BLaER1 (cell line): ENCODE results near the gene SAG.

ENCODE experiments used
- H3K27ac ChIP-seq: shearing (Covaris generic); formaldehyde crosslinking; 2 replicates; pipeline ENCODE4 v1.8.1; 2022
- H3K27me3 ChIP-seq: shearing (Covaris generic); formaldehyde crosslinking; 2 replicates; pipeline ENCODE4 v1.8.1; 2022
- H3K36me3 ChIP-seq: shearing (Covaris generic); formaldehyde crosslinking; 2 replicates; pipeline ENCODE4 v1.8.1; 2022
- H3K4me1 ChIP-seq: shearing (Covaris generic); formaldehyde crosslinking; 2 replicates; pipeline ENCODE4 v1.8.1; 2022
- H3K4me2 ChIP-seq: shearing (Covaris generic); formaldehyde crosslinking; 2 replicates; pipeline ENCODE4 v1.8.1; 2022
- H3K4me3 ChIP-seq: shearing (Covaris generic); formaldehyde crosslinking; 2 replicates; pipeline ENCODE4 v1.8.1; 2022
- H3K9ac ChIP-seq: shearing (Covaris generic); formaldehyde crosslinking; 2 replicates; pipeline ENCODE4 v1.8.1; 2022
- H3K9me3 ChIP-seq: shearing (Covaris generic); formaldehyde crosslinking; 2 replicates; pipeline ENCODE4 v1.8.1; 2022
- H4K20me1 ChIP-seq: shearing (Covaris generic); formaldehyde crosslinking; 2 replicates; pipeline ENCODE4 v1.8.1; 2022
- Cebpa-rat ChIP-seq: shearing (Covaris generic); IDR thresholded peaks from 2 replicates; pipeline ENCODE4 v1.8.1; 2022

SAG gene

GRCh38 chr2:233307565-233307964 is at the start of gene SAG:
Gene SAG, plus strand, starts transcription at chr2:233307816. Its CDS starts 1,374 bp downstream, at chr2:233309190.
- Histone ChIP-seq H3K9me3 (0 out of 2 replicates have a peak, but pooled peaks cover 4% of the 10 kb centered on the region), H3K27me3 (no peaks in the 10 kb centered on the region), H3K4me2 (no peak within 1 kb of the TSS), H3K9ac (no peak within 1 kb of the TSS), H3K36me3 (no peaks in the 10 kb centered on the region), H3K4me3 (no peak within 1 kb of the TSS), H3K27ac (no peak within 1 kb of the TSS), H3K4me1 (peaks cover 26% of the 10 kb centered on the region), H4K20me1 (no peaks in the 10 kb centered on the region)
- no peak for TF ChIP-seq Cebpa-rat

- TF ChIP-seq Cebpa-rat: no peak
- Histone ChIP-seq H3K4me1 (peaks cover 6% of the 10 kb centered on the region), H3K4me3 (no peak overlapping the region), H3K27ac (no peak overlapping the region), H3K27me3 (no peaks in the 10 kb centered on the region), H3K36me3 (peaks cover 99% of the 10 kb centered on the region), H3K4me2 (no peak overlapping the region), H3K9ac (no peak overlapping the region), H4K20me1 (peaks cover 79% of the 10 kb centered on the region), H3K9me3 (no peaks in the 10 kb centered on the region)
Measured at GRCh38 chr2:233258211-233258610, 49.4 kb upstream of the SAG start.

- Histone ChIP-seq H3K27me3 (no peaks in the 10 kb centered on the region), H3K4me1 (no peaks in the 10 kb centered on the region), H3K27ac (no peak overlapping the region), H3K9ac (no peak overlapping the region), H4K20me1 (peaks cover 64% of the 10 kb centered on the region), H3K9me3 (no peaks in the 10 kb centered on the region), H3K4me3 (no peak overlapping the region), H3K4me2 (no peak overlapping the region), H3K36me3 (peaks cover 99% of the 10 kb centered on the region)
- TF ChIP-seq Cebpa-rat: no peak
Measured at GRCh38 chr2:233259730-233260129, 47.9 kb upstream of the SAG start.

- Histone ChIP-seq H3K36me3 (peaks cover 99% of the 10 kb centered on the region), H3K27me3 (no peaks in the 10 kb centered on the region), H3K4me2 (no peak overlapping the region), H4K20me1 (peaks cover 55% of the 10 kb centered on the region), H3K27ac (no peak overlapping the region), H3K9ac (no peak overlapping the region), H3K4me3 (no peak overlapping the region), H3K9me3 (no peaks in the 10 kb centered on the region), H3K4me1 (peaks cover 4% of the 10 kb centered on the region; the same call in 1 of the 2 replicates)
- TF ChIP-seq Cebpa-rat: no peak
Measured at GRCh38 chr2:233260661-233261060, 47.0 kb upstream of the SAG start.

- TF ChIP-seq Cebpa-rat: no peak
- Histone ChIP-seq H3K27me3 (no peaks in the 10 kb centered on the region), H3K9ac (no peak overlapping the region), H3K27ac (no peak overlapping the region), H3K9me3 (no peaks in the 10 kb centered on the region), H3K4me1 (peaks cover 6% of the 10 kb centered on the region; the same call in 1 of the 2 replicates), H4K20me1 (peaks cover 44% of the 10 kb centered on the region), H3K36me3 (peaks cover 99% of the 10 kb centered on the region), H3K4me2 (no peak overlapping the region), H3K4me3 (no peak overlapping the region)
Measured at GRCh38 chr2:233261819-233262555, 45.6 kb upstream of the SAG start.

GRCh38 chr2:233262562-233262961 is 45.1 kb upstream of the SAG start:
- Histone ChIP-seq H4K20me1 (peaks cover 44% of the 10 kb centered on the region), H3K36me3 (peaks cover 98% of the 10 kb centered on the region), H3K4me1 (peaks cover 9% of the 10 kb centered on the region), H3K27ac (no peak overlapping the region), H3K9me3 (no peaks in the 10 kb centered on the region), H3K4me2 (no peak overlapping the region), H3K9ac (no peak overlapping the region), H3K4me3 (no peak overlapping the region), H3K27me3 (no peaks in the 10 kb centered on the region)
- TF ChIP-seq Cebpa-rat: no peak

DNA sequence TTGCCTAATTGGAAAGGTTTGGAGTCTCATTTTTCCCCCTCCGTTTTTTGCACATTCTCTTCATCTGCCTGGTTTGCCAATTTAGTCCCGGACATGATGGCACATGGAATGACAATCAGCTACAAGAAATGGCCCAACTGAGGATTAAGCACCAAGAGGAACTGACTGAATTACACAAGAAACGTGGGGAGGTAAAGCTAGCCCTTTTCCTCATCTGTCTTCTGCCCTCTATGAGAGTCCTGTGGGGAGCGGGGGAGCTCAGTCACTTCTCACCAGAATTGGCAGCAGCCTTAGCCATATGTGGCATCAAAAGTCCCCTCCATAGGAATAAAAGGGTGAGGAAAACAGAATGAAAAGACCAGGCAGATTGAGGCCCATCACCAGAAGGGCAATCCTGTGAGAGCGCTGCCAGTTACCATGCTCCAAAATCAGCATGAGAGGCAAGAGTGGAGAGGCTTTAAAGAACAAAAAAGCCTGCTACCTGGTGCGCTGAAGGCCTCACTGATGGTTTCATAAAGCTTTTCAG is 44.5 kb upstream of the SAG start:
- Histone ChIP-seq H3K27me3 (no peaks in the 10 kb centered on the region), H3K9me3 (no peaks in the 10 kb centered on the region), H3K9ac (no peak overlapping the region), H3K4me1 (peaks cover 15% of the 10 kb centered on the region), H4K20me1 (peaks cover 44% of the 10 kb centered on the region), H3K27ac (no peak overlapping the region), H3K36me3 (peaks cover 99% of the 10 kb centered on the region), H3K4me2 (no peak overlapping the region), H3K4me3 (no peak overlapping the region)
- TF ChIP-seq Cebpa-rat: no peak

GRCh38 chr2:233264667-233265066 is 42.9 kb upstream of the SAG start:
- Histone ChIP-seq H3K27me3 (no peaks in the 10 kb centered on the region), H3K4me3 (no peak overlapping the region), H3K27ac (no peak overlapping the region), H4K20me1 (peaks cover 32% of the 10 kb centered on the region), H3K4me2 (no peak overlapping the region), H3K4me1 (peaks cover 24% of the 10 kb centered on the region), H3K9ac (no peak overlapping the region; the same call in 1 of the 2 replicates), H3K9me3 (no peaks in the 10 kb centered on the region), H3K36me3 (peaks cover 98% of the 10 kb centered on the region)
- no peak for TF ChIP-seq Cebpa-rat

DNA sequence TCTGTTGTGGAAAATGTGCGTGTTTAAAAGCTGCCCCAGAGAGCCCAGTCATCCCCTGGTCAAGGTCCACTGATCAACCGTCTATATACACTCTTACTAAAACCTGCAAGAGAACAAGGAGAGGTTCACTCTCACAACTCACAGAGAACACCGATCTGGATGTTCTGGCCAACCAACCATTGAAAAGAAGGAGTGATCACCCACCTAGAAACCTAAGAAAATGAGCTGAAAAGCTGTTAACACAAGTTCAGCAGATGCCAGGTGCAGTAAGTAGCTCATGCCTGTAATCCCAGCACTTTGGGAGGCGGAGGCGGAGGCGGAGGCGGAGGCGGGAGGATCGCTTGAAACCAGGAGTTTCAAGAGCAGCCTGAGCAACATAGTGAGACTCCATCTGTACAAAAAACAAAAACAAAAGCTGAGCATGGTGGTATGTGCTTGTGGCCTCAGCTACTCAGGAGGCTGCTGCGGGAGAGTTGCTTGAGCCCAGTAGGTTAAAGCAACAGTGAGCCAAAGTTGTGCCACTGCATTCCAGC is 41.7 kb upstream of the SAG start:
- Histone ChIP-seq H4K20me1 (peaks cover 19% of the 10 kb centered on the region), H3K4me1 (peaks cover 37% of the 10 kb centered on the region), H3K27ac (no peak overlapping the region), H3K27me3 (no peaks in the 10 kb centered on the region), H3K36me3 (peaks cover 98% of the 10 kb centered on the region), H3K4me2 (no peak overlapping the region), H3K9ac (peak overlapping the region; percentile 43; the same call in 1 of the 2 replicates), H3K9me3 (no peaks in the 10 kb centered on the region), H3K4me3 (no peak overlapping the region)
- no peak for TF ChIP-seq Cebpa-rat

- H4K20me1 ChIP-seq: peaks cover 14% of the 10 kb centered on the region
- peaks cover 38% of the 10 kb centered on the region for H3K4me1 ChIP-seq
- TF ChIP-seq Cebpa-rat: no peak
- no peak overlapping the region for H3K27ac ChIP-seq
- H3K9me3 ChIP-seq: no peaks in the 10 kb centered on the region
- H3K36me3 ChIP-seq: peaks cover 97% of the 10 kb centered on the region
- no peak overlapping the region for H3K4me3 ChIP-seq
- H3K4me2 ChIP-seq: no peak overlapping the region
- H3K9ac ChIP-seq: no peak overlapping the region
- no peaks in the 10 kb centered on the region for H3K27me3 ChIP-seq
Measured at GRCh38 chr2:233266481-233266880, 41.1 kb upstream of the SAG start.
